Activated CD4-positive, alpha-beta T cell treated with anti-CD3 and anti-CD28 coated beads for 4 hours (primary cell): ENCODE measurements around the gene PTPRN2.

Experiments used
- DNase-seq, 2 donors: peaks; one replicate each; pipeline ENCODE4 v3.0.0-alpha.2; 2020

Gene PTPRN2

DNA sequence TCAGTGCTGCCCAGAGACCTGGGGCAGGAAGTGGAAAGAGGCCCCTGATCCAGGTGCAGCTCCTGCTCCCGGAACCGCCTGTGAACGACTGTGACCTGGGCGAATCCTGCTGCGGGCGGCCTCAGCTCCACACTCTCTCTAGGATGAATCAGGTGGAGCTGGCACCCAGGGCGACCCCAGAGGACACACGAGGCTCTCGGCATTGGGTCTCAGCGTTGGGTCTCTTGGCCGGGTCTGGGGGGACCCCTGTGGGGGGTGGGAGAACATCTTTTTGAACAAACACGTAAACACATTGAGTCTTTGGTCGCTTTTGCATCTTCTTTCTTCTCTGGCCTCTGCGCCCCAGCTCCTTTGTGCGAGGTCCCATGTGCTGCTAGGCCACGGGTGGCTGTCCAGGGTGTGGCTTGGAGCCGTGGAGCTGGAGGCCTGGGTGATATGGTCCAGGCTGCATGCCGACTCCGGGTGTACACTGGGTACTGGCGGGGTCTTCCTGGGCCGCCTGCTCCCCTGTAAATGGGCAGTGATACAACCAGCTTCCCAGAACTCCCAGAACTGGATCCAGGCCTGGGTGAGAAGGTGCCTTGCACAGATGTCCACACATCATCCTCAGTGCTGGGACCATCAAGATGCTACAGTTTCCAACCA is 815.0 kb downstream of the PTPRN2 start:
- DNase-seq: no peak

- no peak for DNase-seq
Observed at GRCh38 chr7:157771689-157772088, 815.9 kb downstream of the PTPRN2 start.

- no peak for DNase-seq
Observed at GRCh38 chr7:157770716-157771320, 816.8 kb downstream of the PTPRN2 start.

GRCh38 chr7:157769526-157770215 is 818.0 kb downstream of the PTPRN2 start:
- DNase-seq: no peak

- DNase-seq: no peak
Observed at GRCh38 chr7:157769086-157769485, 818.5 kb downstream of the PTPRN2 start.

GRCh38 chr7:157768198-157768597 is 819.4 kb downstream of the PTPRN2 start:
- no peak for DNase-seq

- no peak for DNase-seq
Observed at GRCh38 chr7:157767506-157768197, 820.0 kb downstream of the PTPRN2 start.

GRCh38 chr7:157766098-157766497 is 821.5 kb downstream of the PTPRN2 start:
- DNase-seq: no peak

GRCh38 chr7:157764946-157765537 is 822.6 kb downstream of the PTPRN2 start:
- DNase-seq: no peak

GRCh38 chr7:157764193-157764592 is 823.4 kb downstream of the PTPRN2 start:
- DNase-seq: no peak

- no peak for DNase-seq
Observed at GRCh38 chr7:157763279-157764000, 824.2 kb downstream of the PTPRN2 start.

GRCh38 chr7:157762824-157763223 is 824.8 kb downstream of the PTPRN2 start:
- no peak for DNase-seq

DNA sequence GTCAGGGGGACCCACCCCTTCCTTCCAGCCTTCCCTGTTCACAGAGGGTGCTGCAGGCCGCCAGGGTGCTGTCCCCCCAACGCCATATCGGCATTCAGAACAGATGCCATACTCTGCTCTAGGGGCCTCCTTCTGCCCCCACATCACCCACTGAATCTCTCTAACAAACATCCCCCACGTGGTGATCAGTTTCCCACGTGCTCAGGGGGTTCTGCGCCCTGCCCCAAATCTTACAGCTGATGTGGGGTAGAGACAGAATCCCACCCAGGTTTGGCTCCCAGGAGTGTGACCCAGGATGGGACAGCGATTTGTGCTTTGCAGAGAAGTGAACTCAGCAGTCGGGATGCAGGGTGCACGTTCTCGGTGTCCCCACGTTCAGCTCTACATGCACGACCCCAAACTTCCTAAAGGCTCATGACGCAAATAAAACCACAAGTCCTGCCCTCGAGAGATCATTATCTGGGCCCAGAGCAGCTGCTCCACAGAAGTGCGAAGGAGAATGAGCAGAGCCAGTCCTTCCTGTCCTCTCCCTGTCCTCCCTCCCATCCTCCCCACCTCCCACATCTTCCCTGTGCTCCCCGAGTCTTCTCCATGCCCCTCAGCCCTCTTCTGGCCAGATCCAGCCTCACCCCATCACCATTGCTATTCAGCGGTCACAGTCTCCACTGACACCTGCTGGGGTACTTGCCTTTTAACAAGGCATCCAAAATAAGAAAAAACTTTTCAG is 827.5 kb downstream of the PTPRN2 start:
- no peak for DNase-seq

DNA sequence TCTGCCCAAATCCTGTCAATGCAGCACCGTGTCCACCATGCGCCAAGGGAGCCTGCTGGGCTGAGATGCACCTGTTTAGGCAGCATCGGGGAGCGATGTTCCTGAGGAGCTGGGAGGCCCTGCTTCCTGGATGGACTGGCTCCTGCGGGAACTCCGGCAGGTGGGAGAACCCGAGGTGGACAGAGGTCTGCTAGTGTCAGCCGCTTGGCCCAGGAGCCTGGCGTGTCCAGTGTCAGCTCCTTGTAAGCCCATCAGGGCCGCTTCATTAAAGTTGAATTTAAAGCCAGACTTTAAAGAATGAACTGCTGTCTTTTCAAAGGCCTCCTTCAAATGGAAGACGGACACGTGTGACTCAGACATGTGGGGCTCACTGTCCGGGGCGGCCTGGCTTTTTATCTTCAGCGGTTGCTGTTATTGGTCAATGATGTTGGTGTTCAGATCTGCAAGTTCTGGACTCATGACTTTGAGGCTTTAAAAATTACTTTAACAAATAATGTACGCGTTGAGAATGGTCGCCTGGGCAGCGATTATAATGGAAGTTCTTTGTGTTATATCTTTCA is 828.3 kb downstream of the PTPRN2 start:
- DNase-seq: no peak

- no peak for DNase-seq
Observed at GRCh38 chr7:157758468-157759245, 829.0 kb downstream of the PTPRN2 start.

- DNase-seq: no peak
Observed at GRCh38 chr7:157757776-157758467, 829.7 kb downstream of the PTPRN2 start.

DNA sequence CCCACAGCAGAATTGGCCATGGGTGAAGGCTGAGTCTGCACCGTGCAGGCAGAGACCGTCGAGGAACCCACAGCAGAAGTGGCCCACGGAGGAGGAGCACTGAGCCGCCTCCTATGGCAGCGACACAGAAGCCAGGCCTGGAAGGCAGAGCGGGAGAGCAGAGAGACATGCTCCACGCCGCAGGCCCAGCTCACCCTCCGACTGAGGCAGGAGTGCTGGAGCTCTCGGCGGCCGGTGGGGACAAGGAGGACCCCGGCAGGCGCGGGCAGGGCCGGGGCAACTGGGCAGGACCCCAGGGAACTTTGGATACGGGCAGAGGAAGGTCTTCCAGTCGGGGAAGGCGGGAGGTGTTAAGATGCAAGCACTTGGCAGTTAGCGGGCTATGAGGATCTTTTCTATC is 830.4 kb downstream of the PTPRN2 start:
- no peak for DNase-seq

- DNase-seq: no peak
Observed at GRCh38 chr7:157755741-157756140, 831.9 kb downstream of the PTPRN2 start.

- no peak for DNase-seq
Observed at GRCh38 chr7:157754416-157754790, 833.2 kb downstream of the PTPRN2 start.
